H1 (cell line): ENCODE results near the gene NCAPD3. TPM values are rescaled to one million over a fixed set of nuclear protein-coding genes. Genes with fewer than 3 reads are reported as not detected.

Experiments used
- YY1 ChIP-seq: IDR thresholded peaks from 2 replicates; pipeline ENCODE4 v1.6.1; 2011; ENCODE audit warnings: low read depth, mild to moderate bottlenecking, low read length
- polyA plus RNA-seq, 7 experiments: library from polyadenylated mRNA; depleted of rRNA in 3 of 7; stranded (reverse) in 5 of 7; unstranded in 2 of 7; fragments of >200 nt in 5 of 7; fragments of 200-250 nt in 2 of 7; gene quantifications; 1 replicate in 5 of 7; 2 replicates in 1 of 7; 4 replicates in 1 of 7; pipeline versions ENCODE4 v1.2.1 to v1.2.3, GENCODE V29; 2011 to 2013; ENCODE audit warnings: missing spikeins in 2 of 7, mixed read lengths in 2 of 7
- total RNA-seq: library from RNA; stranded (reverse); fragmentation: NEBNext Ultra II Directional; extraction: Animal tissue kit (Norgen Biotek cat#: 25700); gene quantifications from 2 replicates; pipeline ENCODE4 v1.2.1, GENCODE V29; 2021
- TF ChIP-seq, protein P1 (sequence below): IDR thresholded peaks from 2 replicates; pipeline ENCODE4 v1.6.1; 2012; ENCODE audit warnings: inconsistent platforms

The NCAPD3 gene
- total and polyA plus RNA-seq, 2 of the 8 experiments (the other 6 are each of a cell fraction or from before 2014, with no cell fraction given): 26.5 to 55.2 TPM

DNA sequence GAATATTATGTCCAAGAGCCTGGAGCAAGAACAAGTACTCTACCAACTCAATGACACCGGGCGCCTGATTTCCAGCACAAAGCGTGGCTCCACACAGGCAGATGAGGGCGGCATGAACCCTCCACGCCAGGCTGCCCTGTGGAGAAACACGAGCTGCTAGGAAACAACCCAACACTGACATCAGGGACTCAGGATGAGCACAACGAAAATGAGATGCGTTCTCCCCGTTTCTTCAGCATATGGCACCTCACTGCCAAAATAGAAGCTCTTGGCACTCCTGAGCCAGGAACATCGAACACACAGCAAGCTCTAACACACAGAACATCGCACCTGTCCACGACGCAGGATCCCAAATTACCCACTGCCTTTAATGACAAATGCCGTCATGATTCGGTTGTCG is 68.3 kb downstream of the NCAPD3 start (continued):
- TF ChIP-seq, protein P1, sequence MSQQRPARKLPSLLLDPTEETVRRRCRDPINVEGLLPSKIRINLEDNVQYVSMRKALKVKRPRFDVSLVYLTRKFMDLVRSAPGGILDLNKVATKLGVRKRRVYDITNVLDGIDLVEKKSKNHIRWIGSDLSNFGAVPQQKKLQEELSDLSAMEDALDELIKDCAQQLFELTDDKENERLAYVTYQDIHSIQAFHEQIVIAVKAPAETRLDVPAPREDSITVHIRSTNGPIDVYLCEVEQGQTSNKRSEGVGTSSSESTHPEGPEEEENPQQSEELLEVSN: no peak
- TF ChIP-seq YY1: no peak
